HFFc6 (cell line): ENCODE results near the gene ADCY6. TPM values are rescaled to one million over a fixed set of nuclear protein-coding genes. Genes with fewer than 3 reads are reported as not detected.

Experiments
- DNase-seq: peaks from one replicate; pipeline ENCODE4 v3.0.0-alpha.2; 2018
- H3K27ac Mint-ChIP-seq: 2 replicates; pipeline ENCODE4 v1.8.0; 2020; ENCODE audit warnings: mild to moderate bottlenecking, mixed read lengths
- H3K27me3 Mint-ChIP-seq: 2 replicates; pipeline ENCODE4 v1.8.0; 2021; ENCODE audit warnings: mild to moderate bottlenecking, moderate library complexity, mixed read lengths; ENCODE audit not compliant: insufficient read depth
- H3K36me3 Mint-ChIP-seq: 2 replicates; pipeline ENCODE4 v1.8.0; 2021; ENCODE audit warnings: low read depth, mixed read lengths
- H3K4me1 Mint-ChIP-seq: 2 replicates; pipeline ENCODE4 v1.8.0; 2020; ENCODE audit warnings: low read depth, mixed read lengths
- H3K4me3 Mint-ChIP-seq: 2 replicates; pipeline ENCODE4 v1.8.0; 2020; ENCODE audit warnings: mild to moderate bottlenecking, moderate library complexity, mixed read lengths
- H3K9me3 Mint-ChIP-seq: 2 replicates; pipeline ENCODE4 v1.8.0; 2020; ENCODE audit warnings: mild to moderate bottlenecking, mixed read lengths
- long read RNA-seq: library from polyadenylated mRNA; unstranded; transcript quantifications from one replicate; pipeline ENCODE4 v2.0.0, GENCODE V29; 2019
- total RNA-seq, 6 experiments: library from RNA; stranded (reverse); fragmentation: NEBNext Ultra II Directional; extraction: Animal tissue kit (Norgen Biotek cat#: 25700); gene quantifications; 2 replicates in 1 of 6; 3 replicates in 5 of 6; pipeline ENCODE4 v1.2.3, GENCODE V29; 2021
- TF ChIP-seq, protein P1 (sequence below): fragments of 200-600 bp; sonication (generic); IDR thresholded peaks from 2 replicates; pipeline ENCODE4 v1.5.0; 2021; ENCODE audit warnings: antibody characterized with exemption, mild to moderate bottlenecking

The ADCY6 gene
- total RNA-seq = 10 to 100 TPM; 20.3 to 31.6 (median 22.4) TPM
- long read RNA-seq, partial matches to known transcripts = 3 of 14 reads
- long read RNA-seq, other reads (novel, unspliced or antisense) = 11 of 14 reads

- peaks cover 23% of the 10 kb centered on the region for H3K4me1 Mint-ChIP-seq
- peak within 1 kb of the TSS; percentile 73 for H3K27ac Mint-ChIP-seq
- H3K9me3 Mint-ChIP-seq = no peaks in the 10 kb centered on the region
- peak within 1 kb of the TSS; percentile 91 for H3K4me3 Mint-ChIP-seq
- TF ChIP-seq, protein P1, sequence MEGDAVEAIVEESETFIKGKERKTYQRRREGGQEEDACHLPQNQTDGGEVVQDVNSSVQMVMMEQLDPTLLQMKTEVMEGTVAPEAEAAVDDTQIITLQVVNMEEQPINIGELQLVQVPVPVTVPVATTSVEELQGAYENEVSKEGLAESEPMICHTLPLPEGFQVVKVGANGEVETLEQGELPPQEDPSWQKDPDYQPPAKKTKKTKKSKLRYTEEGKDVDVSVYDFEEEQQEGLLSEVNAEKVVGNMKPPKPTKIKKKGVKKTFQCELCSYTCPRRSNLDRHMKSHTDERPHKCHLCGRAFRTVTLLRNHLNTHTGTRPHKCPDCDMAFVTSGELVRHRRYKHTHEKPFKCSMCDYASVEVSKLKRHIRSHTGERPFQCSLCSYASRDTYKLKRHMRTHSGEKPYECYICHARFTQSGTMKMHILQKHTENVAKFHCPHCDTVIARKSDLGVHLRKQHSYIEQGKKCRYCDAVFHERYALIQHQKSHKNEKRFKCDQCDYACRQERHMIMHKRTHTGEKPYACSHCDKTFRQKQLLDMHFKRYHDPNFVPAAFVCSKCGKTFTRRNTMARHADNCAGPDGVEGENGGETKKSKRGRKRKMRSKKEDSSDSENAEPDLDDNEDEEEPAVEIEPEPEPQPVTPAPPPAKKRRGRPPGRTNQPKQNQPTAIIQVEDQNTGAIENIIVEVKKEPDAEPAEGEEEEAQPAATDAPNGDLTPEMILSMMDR = no peak
- no peaks in the 10 kb centered on the region for H3K27me3 Mint-ChIP-seq
- DNase-seq = peak; percentile 37
- H3K36me3 Mint-ChIP-seq = no peaks in the 10 kb centered on the region
These were observed at the start of gene ADCY6 for GRCh38 chr12:48788854-48789775. Gene ADCY6, minus strand, starts transcription at chr12:48789089. Its CDS starts 5,655 bp downstream, at chr12:48783434.

DNA sequence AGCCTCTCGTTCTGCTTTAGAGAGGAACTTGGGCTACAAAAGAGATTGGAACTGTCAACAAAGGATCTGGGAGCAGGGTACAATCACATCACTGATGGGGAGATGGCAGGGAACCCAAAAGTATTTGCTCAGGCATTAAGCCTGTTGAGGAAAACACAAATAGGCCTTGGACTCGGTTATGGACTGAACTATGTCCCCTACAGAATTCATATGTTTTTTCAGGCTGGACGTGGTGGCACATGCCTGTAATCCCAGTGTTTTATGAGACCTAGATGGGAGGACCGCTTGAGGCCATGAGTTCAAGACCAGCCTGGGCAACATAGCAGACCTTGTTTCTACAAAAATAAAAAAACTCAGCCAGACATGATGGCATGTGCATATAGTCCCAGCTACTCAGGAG is 49.2 kb upstream of the ADCY6 start:
- H3K27ac Mint-ChIP-seq = no peak overlapping the region
- H3K36me3 Mint-ChIP-seq = peaks cover 27% of the 10 kb centered on the region
- DNase-seq = no peak
- no peaks in the 10 kb centered on the region for H3K9me3 Mint-ChIP-seq
- no peaks in the 10 kb centered on the region for H3K27me3 Mint-ChIP-seq
- H3K4me1 Mint-ChIP-seq = no peaks in the 10 kb centered on the region
- H3K4me3 Mint-ChIP-seq = no peak overlapping the region
- TF ChIP-seq, protein P1 = no peak

GRCh38 chr12:48832321-48833060 is 43.6 kb upstream of the ADCY6 start:
- H3K9me3 Mint-ChIP-seq = no peaks in the 10 kb centered on the region
- H3K27me3 Mint-ChIP-seq = 0 out of 2 replicates have a peak, but pooled peaks cover 2% of the 10 kb centered on the region
- TF ChIP-seq, protein P1 = no peak
- no peak overlapping the region for H3K27ac Mint-ChIP-seq
- no peak overlapping the region for H3K4me3 Mint-ChIP-seq
- H3K4me1 Mint-ChIP-seq = no peaks in the 10 kb centered on the region
- DNase-seq = no peak
- H3K36me3 Mint-ChIP-seq = peaks cover 27% of the 10 kb centered on the region

GRCh38 chr12:48831257-48831656 is 42.4 kb upstream of the ADCY6 start:
- H3K4me1 Mint-ChIP-seq = no peaks in the 10 kb centered on the region
- TF ChIP-seq, protein P1 = no peak
- H3K27me3 Mint-ChIP-seq = peaks cover 2% of the 10 kb centered on the region; the same call in 1 of the 2 replicates
- H3K36me3 Mint-ChIP-seq = peaks cover 17% of the 10 kb centered on the region
- no peak overlapping the region for H3K27ac Mint-ChIP-seq
- no peaks in the 10 kb centered on the region for H3K9me3 Mint-ChIP-seq
- no peak for DNase-seq
- H3K4me3 Mint-ChIP-seq = no peak overlapping the region

GRCh38 chr12:48828841-48829575 is 40.1 kb upstream of the ADCY6 start:
- H3K9me3 Mint-ChIP-seq = no peaks in the 10 kb centered on the region
- no peak for DNase-seq
- no peak overlapping the region for H3K4me3 Mint-ChIP-seq
- H3K27ac Mint-ChIP-seq = no peak overlapping the region
- peaks cover 24% of the 10 kb centered on the region for H3K36me3 Mint-ChIP-seq
- no peaks in the 10 kb centered on the region for H3K4me1 Mint-ChIP-seq
- H3K27me3 Mint-ChIP-seq = peaks cover 2% of the 10 kb centered on the region
- TF ChIP-seq, protein P1 = no peak
